Measurements from ENCODE around the gene SMAD7.
A peak's percentile ranks its signal among the peaks of the same experiment; 100 is the strongest.

The SMAD7 gene

GRCh38 chr18:48915626-48916425 lies 34.9 kb downstream of the SMAD7 start:
- TF ChIP-seq, protein P1, sequence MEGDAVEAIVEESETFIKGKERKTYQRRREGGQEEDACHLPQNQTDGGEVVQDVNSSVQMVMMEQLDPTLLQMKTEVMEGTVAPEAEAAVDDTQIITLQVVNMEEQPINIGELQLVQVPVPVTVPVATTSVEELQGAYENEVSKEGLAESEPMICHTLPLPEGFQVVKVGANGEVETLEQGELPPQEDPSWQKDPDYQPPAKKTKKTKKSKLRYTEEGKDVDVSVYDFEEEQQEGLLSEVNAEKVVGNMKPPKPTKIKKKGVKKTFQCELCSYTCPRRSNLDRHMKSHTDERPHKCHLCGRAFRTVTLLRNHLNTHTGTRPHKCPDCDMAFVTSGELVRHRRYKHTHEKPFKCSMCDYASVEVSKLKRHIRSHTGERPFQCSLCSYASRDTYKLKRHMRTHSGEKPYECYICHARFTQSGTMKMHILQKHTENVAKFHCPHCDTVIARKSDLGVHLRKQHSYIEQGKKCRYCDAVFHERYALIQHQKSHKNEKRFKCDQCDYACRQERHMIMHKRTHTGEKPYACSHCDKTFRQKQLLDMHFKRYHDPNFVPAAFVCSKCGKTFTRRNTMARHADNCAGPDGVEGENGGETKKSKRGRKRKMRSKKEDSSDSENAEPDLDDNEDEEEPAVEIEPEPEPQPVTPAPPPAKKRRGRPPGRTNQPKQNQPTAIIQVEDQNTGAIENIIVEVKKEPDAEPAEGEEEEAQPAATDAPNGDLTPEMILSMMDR (IDR thresholded peaks at IDR 0.05): no peak
- Mint-ChIP-seq H3K27ac (peak overlapping the region; percentile 81), H3K4me3 (no peak overlapping the region), H3K36me3 (ENCODE audit: low read depth) (peaks cover 12% of the 10 kb centered on the region), H3K4me1 (peaks cover 65% of the 10 kb centered on the region), H3K9me3 (no peaks in the 10 kb centered on the region), H3K27me3 (ENCODE audit: low read depth, poor library complexity) (no peaks in the 10 kb centered on the region)
- no peak for DNase-seq

DNA sequence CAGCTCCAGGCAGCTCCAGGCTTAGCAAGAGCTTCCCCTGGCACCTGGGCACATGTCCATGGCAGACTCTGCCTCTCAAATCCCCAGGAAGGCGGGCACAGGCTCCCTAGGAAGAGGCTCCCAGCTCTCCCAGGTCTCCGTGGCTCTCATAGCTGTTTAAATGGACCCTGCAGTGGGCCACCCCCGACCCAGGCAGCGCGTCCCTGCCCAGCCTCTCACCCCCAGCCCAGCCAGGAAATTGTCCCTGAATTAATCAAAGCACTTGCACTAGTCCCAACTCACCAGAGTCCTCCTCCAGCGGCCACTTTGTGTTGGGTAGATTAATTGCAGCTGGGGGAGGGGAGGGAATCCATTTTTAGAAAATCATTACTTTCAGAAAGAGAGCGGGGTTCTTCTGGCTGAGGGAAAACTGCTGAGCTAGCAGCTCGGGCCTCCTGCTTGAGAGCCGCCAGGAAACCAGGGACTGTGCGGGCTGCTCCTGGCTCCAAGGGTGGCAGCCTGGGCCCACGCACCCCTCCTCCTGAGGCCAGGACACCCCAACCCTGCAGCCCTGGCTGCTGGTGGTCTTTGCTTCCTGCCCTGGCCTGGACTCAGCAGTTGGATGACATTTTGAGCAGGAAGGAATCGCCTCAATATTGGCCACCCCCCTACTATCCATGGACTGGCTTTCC lies 36.0 kb downstream of the SMAD7 start:
- Mint-ChIP-seq H3K4me1 (peaks cover 58% of the 10 kb centered on the region), H3K27ac (no peak overlapping the region), H3K27me3 (ENCODE audit: low read depth, poor library complexity) (no peaks in the 10 kb centered on the region), H3K36me3 (ENCODE audit: low read depth) (peaks cover 5% of the 10 kb centered on the region), H3K9me3 (no peaks in the 10 kb centered on the region), H3K4me3 (no peak overlapping the region)
- TF ChIP-seq, protein P1 (IDR thresholded peaks at IDR 0.05): no peak
- DNase-seq: no peak

DNA sequence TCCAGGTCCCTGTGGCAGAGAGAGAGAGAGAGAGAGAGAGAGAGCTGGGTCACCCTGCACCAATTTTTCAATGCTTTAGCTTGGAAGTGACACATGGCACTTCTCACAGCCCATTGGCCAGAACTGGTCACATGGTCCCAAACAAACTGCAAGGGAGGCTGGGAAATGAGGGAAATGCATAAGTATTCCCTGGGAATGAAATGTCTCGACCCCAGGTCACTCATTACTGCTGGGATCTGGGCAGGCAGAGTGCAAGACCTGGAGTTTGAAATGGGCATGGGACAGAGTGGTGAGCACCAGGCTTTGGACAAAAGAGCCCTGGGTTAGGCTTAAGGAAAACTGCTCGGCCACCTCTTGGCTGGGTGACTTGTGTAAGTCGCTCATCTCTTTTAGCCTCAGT lies 37.0 kb downstream of the SMAD7 start:
- no peak for DNase-seq
- H3K4me1 Mint-ChIP-seq: peaks cover 54% of the 10 kb centered on the region
- H3K9me3 Mint-ChIP-seq: no peaks in the 10 kb centered on the region
- H3K4me3 Mint-ChIP-seq: no peak overlapping the region
- no peak overlapping the region for H3K27ac Mint-ChIP-seq
- H3K36me3 Mint-ChIP-seq (ENCODE audit: low read depth): no peaks in the 10 kb centered on the region
- TF ChIP-seq, protein P1 (IDR thresholded peaks at IDR 0.05): no peak
- peaks cover 4% of the 10 kb centered on the region for H3K27me3 Mint-ChIP-seq (ENCODE audit: low read depth, poor library complexity)

GRCh38 chr18:48913201-48913600 lies 37.6 kb downstream of the SMAD7 start:
- Mint-ChIP-seq H3K27me3 (ENCODE audit: low read depth, poor library complexity) (peaks cover 4% of the 10 kb centered on the region), H3K27ac (no peak overlapping the region), H3K4me3 (no peak overlapping the region), H3K9me3 (no peaks in the 10 kb centered on the region), H3K36me3 (ENCODE audit: low read depth) (no peaks in the 10 kb centered on the region), H3K4me1 (peaks cover 54% of the 10 kb centered on the region)
- no peak for DNase-seq
- TF ChIP-seq, protein P1 (IDR thresholded peaks at IDR 0.05): no peak

GRCh38 chr18:48910972-48911545 lies 39.7 kb downstream of the SMAD7 start:
- Mint-ChIP-seq H3K27me3 (ENCODE audit: low read depth, poor library complexity) (peaks cover 4% of the 10 kb centered on the region), H3K27ac (no peak overlapping the region), H3K4me1 (peaks cover 35% of the 10 kb centered on the region), H3K9me3 (peaks cover 6% of the 10 kb centered on the region), H3K36me3 (ENCODE audit: low read depth) (no peaks in the 10 kb centered on the region), H3K4me3 (no peak overlapping the region)
- TF ChIP-seq, protein P1 (IDR thresholded peaks at IDR 0.05): no peak
- no peak for DNase-seq
